ENCODE measurements around the gene ARHGAP4.

Gene ARHGAP4

DNA sequence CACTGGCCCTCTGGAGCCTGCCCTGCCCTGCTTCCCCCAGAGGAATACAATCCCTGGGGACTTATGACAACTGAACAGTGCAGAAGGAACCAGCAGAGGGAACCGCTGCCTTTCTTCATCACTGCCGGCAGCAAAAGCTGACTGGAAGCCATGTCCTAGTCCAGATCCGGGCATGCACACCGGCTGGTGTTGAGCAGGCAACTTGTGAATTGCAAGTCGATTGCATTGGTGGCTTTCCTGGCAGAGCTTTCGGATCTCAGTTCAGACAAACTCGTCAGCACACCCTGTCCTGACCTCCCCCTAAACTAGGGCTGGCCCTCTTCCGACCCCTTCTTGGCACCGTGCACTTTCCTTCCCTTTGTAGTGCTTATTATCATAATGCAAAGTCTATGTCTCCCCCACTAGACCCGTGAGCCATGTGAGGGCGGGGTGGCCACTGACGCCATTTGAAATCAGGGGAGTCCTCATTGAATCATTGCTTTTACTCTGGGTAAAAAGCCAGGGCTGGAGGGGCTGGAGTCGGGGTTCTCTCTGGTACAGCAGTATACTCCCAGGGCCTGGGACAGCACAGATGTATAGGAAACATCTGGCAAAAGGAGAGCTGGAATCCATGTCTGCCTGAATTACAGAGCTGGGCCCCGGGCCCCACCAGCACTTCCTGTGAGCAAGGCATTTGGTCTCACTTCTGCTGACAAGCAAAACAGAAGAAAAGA lies 1.8 kb downstream of the ARHGAP4 start:
- DNase-seq, result no peak

DNA sequence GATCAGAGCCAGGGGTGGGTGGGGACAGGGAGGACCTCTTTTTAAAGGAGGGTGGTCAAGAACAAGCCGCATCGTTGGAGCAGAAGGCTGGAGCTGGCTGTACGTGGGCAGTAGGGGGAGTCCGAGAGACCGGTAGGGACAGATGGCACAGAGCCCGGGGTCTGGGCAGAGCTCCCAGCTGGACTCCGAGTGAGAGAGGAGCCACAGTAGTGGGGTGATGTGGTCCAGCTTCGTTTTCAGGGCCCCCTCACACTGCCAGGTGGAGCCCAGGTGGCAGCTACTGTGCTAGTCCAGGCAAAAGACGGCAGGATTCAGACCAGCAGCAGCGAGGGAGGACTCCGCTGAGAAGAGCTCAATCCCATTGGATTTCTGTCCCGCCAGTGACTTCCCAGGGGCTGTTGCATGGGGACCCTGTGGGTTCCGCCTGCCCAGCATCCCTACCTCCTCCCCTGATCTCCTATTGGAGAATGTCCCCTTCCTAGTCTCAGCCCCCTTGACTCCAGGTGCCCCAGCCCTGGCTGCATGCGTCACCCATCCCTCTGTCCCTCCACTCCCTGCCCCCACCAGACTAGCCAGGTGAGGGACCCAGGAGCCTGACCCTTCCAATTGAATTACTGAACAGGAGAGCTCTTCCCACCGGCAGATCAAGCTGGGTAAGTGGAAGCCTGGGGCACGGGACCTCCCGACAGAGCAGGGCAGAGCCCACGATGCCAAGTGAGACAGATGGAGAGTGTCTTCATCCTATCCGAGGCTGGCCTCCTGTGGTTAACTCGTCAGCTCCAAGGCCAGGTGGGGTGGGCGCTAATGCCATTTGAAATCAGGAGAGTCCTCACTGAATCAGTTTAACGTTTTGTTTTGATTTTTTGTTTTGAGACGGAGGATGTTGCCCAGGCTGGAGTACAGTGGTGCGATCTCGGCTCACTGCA lies 2.9 kb downstream of the ARHGAP4 start:
- peak; percentile 47 for DNase-seq

DNA sequence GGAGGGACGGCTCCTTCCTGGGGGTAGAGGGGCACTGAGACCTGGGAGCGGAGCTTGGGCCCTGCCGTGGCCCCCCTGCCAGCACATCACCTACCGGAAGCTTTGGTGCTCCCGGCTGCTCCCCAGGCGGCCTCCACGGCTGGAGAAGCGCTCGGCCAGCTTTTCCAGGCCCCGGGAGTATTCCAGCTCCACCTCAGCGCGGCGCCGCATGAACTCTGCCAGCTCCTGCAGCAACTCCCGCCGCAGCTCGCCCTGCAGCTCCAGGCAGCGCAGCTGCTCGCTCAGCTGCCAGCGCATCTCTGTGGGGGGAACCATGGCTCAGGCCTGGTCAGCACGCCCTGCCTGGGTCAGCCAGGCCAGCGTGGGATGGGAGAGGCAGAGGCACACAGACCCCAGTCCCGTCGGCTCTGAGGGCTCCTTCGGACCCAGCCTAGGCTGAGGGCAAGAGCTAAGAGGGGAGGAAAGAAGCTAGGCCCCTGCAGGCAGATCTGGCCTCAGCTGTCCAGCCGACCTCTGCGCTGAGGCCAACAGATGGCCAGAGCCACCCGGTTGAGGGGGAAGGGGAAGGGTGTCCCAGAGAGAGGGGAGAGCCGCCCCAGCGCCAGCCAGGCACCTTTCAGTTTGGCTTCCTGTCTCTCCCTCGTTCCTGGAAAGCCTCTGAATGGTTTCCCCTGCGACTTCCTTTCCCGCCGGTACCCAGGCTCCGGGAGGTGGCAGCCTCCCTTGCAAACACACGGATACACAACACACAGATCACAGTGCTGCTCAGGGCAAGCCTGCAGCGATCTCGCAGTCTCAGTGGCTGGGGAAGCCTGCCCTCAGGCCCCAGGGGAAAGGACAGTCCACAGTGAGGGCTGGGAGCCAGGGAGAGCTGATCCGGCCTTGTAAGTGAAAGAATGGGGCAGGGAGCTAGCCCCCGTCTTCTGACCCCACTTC lies 4.3 kb downstream of the ARHGAP4 start:
- peak; percentile 60 for DNase-seq

DNA sequence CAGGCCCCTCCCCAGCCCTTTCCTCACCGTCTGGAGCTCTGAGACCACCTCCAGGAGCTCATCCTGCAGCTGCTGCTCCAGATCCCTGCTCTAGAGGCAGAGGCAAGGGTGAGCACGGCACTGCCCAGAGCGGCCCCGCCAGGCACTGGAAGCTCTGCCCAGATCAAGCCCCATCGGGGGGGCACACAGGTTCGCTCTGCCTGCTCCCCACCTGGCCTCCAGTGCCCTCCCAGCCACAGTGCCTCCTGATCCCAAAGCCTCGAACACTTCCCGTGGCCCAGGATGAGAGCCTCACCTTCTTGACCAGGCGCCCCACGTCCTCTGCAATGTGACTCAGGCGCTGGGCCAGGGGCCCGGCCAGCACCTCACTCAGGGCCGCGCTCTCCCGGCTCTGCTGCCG lies 5.0 kb downstream of the ARHGAP4 start:
- DNase-seq, result peak; percentile 42

DNA sequence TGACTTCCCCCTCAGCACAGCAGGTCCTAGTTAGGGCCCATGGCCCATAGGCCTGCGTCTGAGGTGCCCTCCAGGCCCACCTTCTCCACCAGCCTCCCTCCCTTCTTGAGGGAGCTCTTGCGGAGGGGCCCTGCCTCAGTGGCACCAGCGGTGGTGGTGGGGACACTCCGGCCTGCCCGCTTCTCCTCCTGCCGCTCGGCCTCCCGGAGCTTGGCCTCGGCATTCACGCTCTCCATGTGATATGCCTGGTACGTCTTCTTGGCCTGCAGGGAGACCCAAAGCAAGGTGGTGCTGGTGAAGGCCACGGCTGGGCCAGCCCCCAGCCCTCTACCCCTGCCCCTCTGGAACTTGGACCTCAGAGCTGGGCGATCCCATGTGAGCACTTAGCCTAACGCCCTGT lies 5.5 kb downstream of the ARHGAP4 start:
- DNase-seq, result no peak

DNA sequence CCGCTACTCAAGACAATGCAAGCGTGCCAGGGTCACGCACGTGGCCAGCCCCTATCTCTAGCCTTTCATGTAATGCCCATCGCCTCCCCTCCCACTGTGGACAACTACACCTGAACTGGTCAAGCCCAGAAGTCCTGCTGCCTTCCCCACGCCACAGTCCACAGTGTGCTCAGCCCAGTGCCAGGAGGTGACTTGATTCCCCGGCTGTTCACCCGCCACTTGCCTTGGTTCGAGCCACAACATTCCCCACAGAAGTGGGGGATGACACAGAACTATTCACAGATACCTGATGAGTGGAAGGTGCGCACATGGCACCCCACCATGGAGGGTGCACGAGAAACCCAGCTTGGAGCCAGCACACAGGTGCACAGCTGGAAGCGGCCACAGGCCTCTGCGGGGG lies 6.8 kb downstream of the ARHGAP4 start:
- no peak for DNase-seq

DNA sequence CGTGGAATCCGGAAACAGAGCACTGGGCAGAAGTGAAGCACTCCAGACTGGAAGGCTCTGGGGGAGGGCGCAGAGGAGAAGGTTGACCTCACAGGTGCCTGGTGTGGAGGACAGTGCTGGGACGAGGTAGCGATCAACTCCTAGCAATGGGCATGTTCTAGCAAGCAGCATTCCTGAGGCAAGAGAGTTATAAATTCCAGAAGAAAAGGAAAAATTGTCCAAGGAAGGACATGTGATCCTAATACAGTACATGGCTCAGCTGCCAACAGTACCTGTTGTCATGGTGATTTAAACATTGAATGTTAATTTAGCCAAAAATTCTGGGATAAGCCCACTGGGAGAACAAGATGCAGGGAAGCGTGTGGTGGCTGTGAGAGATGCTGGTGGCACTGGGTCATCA lies 8.2 kb downstream of the ARHGAP4 start:
- no peak for DNase-seq

DNA sequence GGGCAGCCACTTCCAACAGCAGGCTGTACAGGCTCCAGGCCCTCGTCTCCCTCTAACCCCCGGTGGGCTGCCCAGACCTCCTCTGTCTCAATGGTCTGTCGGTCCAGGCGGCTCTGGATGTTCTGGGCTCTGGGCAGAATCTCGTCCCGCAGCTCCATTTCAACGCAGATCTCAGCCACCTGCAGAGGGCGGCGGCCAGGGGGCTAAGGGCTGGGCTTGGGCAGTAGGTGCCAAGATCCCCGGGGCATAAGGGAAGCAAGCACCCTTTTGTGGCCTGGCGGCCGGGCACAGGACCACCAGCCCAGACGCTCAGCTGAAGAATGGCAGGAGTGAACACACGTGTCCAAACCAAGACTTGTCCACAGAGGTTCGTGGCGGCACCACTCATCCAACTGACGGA lies 12.4 kb downstream of the ARHGAP4 start:
- no peak for DNase-seq

DNA sequence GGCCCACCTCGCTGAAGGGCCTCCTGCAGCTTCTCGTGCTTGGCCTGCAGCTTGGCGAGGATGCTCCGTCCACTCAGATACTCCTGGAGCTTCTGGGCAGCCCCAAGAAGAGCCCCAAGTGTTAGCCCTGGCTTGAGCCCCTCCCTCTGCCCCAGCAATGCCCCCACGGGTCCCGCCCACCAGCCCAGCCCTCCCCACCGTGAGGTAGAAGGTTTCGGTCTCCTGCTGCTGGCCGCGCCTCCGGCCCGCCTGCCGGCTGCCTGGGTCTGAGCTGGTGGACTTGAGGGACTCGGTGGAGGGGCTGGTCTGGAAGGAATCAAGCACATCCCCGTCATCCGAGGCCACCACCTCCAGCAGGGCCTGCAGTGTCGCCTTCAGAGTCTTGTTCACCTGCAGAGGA lies 12.9 kb downstream of the ARHGAP4 start:
- DNase-seq, result no peak

DNA sequence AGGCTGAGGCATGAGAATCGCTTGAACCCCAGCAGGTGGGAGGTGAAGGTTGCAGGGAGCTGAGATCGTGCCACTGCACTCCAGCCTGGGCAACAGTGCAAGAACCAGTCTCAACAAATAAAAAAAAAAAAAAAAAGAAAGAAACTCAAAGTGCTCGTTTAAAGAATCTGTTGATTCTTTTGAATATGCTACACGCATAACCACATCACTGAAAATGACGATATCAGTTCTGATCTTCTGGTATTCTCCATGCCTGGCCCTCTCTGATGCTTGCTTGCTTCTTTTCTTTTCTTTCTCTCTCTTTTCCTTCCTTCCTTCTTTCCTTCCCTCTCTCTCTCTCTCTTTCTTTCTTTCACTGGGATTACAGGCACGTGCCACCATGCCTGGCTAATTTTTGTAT lies 14.3 kb downstream of the ARHGAP4 start:
- no peak for DNase-seq

DNA sequence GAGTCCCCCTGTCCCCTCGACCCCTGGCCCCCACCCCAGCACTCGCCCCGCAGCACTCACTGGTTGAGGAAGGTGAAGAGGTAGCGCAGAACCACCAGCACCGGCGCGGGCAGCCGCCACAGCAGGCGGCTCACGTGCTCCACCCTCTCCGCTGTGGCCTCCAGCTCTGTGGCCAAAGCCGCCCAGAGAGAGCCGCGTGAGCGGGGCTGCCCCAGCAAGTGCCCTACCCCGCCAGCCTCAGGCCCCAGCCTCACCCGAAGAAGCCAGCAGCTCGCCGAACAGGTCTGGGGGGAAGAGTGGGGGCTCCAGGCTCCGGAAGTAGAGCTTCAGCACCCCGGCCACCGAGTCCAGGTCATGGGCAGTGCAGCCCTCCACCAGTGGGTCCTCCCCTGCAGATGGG lies 15.6 kb downstream of the ARHGAP4 start:
- no peak for DNase-seq

DNA sequence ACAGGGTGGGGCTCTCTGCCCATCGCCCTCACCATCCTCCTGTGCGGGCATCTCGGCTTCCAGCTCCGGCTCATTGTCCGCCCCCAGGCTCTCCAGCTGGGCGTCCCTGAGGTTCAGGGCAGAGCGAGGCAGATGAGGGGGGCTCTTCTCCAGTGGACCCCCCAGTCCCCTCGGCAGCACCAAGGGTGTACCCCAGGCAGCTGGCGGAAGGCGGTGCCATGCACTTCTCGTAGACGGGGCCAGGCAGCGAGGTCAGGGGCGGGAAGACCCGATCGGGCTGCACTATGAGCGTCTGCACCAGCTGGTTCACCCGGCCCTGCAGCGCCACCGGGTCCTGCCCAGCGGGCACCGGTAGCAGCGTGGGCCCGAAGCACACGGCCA lies 16.1 kb downstream of the ARHGAP4 start:
- DNase-seq, result no peak

DNA sequence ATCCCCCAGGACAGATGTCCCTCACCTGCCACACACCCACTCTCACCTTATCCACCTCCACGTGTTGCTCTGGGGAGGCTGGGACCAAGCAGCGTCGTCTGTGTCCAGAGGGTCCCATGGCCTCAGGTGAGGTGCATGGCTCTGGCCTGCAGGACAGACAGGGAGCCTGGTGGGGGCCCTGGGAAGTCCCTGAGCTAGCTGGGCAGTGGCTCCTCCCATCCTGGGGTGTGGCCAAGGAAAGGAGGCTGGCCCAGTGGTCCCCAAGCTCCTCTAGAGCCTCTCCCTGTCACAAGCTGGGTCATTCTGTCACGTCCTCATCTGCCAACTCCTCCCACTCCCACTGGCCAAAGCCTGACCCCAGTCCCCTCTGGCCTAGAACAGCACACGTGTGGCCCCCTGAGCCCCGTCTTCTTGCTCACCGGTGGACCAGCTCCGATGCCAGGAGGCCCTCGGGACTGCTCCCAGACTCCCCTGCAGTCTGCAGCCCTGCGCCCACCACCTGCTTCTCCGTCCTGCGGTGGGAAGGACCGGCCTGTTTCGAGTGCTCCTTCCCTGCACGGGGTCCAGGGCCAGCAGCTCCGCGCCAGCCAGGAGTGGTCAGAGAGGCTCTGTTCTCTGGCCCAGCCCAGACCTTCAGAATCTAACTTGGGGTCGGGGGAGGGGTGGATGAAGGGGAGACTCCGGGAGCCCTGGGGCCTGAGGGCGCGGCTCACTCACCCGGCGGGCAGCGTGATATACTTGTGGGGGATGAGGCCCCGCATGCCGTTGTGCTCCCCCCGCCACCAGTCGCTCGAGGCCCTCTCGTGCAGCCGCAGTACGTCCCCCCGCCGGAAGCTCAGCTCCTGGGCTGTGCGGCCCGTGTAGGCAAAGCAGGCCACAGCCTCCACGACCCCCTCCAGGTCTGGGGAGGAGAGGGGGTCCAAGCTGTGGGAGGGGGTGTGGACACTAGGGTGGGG lies 16.8 kb downstream of the ARHGAP4 start:
- DNase-seq, result peak; percentile 44

DNA sequence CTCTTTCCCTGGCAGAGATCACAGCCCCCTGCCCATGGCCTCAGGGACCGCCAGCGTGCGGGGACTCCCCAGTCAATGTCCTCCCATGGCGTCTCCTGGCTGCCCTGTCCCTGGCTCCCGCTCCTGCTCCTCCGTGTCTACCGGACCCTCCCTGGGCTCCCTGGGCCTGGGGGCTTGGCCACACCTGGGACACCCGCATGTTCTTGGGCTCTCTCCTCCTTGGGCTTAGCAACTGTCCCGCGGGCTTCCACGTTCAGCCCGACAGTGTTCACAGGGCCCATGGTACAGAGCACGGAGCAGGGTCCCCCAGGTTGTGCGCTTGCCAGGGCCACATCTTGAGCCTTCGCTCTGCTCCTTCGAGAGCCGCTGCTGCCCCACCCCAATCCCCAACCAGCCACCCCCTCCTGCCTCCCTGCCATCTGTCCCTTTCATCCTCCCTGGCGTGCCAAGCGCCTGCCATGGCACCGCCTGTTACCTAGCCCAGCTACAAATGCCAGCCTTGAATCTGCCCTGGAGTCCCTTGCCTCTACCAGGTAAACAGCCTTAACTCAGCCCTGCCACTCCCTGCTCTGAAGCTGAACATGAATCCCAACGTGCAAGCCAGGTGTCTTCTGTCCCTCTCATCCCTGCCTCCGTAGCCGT lies 17.7 kb downstream of the ARHGAP4 start:
- DNase-seq, result no peak

DNA sequence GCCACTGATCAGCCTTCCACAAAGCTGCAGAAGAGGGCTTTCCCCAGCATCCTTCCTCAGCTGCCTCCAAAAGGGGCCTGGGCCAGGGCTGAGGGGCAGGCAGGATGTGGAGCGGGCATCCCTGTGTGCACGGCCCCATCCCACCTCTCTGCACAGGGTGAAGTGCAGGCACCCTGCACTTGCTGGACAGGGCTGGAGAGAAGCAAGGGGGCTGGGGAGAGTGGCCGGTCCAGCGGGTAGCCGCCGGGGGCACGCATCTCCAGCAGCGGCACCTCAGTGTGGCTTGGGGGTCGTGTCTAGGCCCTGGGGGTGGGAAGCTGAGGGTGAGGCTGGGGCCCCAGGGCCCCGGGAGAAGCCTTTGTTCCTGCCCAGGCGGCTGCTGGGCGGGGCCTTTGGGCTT lies 18.6 kb downstream of the ARHGAP4 start:
- DNase-seq, result no peak

DNA sequence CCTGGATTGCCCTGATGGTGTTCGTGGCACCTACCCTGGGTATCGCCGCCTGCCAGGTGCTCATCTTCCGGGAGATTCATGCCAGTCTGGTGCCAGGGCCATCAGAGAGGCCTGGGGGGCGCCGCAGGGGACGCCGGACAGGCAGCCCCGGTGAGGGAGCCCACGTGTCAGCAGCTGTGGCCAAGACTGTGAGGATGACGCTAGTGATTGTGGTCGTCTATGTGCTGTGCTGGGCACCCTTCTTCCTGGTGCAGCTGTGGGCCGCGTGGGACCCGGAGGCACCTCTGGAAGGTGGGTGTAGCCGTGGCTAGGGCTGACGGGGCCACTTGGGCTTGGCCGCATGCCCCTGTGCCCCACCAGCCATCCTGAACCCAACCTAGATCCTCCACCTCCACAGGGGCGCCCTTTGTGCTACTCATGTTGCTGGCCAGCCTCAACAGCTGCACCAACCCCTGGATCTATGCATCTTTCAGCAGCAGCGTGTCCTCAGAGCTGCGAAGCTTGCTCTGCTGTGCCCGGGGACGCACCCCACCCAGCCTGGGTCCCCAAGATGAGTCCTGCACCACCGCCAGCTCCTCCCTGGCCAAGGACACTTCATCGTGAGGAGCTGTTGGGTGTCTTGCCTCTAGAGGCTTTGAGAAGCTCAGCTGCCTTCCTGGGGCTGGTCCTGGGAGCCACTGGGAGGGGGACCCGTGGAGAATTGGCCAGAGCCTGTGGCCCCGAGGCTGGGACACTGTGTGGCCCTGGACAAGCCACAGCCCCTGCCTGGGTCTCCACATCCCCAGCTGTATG lies 19.7 kb downstream of the ARHGAP4 start:
- DNase-seq, result no peak

DNA sequence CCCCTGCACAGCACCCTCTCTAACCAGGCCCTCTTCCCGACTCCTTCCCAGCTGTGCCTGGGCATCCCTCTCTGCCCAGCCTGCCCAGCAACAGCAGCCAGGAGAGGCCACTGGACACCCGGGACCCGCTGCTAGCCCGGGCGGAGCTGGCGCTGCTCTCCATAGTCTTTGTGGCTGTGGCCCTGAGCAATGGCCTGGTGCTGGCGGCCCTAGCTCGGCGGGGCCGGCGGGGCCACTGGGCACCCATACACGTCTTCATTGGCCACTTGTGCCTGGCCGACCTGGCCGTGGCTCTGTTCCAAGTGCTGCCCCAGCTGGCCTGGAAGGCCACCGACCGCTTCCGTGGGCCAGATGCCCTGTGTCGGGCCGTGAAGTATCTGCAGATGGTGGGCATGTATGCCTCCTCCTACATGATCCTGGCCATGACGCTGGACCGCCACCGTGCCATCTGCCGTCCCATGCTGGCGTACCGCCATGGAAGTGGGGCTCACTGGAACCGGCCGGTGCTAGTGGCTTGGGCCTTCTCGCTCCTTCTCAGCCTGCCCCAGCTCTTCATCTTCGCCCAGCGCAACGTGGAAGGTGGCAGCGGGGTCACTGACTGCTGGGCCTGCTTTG lies 20.5 kb downstream of the ARHGAP4 start:
- no peak for DNase-seq

DNA sequence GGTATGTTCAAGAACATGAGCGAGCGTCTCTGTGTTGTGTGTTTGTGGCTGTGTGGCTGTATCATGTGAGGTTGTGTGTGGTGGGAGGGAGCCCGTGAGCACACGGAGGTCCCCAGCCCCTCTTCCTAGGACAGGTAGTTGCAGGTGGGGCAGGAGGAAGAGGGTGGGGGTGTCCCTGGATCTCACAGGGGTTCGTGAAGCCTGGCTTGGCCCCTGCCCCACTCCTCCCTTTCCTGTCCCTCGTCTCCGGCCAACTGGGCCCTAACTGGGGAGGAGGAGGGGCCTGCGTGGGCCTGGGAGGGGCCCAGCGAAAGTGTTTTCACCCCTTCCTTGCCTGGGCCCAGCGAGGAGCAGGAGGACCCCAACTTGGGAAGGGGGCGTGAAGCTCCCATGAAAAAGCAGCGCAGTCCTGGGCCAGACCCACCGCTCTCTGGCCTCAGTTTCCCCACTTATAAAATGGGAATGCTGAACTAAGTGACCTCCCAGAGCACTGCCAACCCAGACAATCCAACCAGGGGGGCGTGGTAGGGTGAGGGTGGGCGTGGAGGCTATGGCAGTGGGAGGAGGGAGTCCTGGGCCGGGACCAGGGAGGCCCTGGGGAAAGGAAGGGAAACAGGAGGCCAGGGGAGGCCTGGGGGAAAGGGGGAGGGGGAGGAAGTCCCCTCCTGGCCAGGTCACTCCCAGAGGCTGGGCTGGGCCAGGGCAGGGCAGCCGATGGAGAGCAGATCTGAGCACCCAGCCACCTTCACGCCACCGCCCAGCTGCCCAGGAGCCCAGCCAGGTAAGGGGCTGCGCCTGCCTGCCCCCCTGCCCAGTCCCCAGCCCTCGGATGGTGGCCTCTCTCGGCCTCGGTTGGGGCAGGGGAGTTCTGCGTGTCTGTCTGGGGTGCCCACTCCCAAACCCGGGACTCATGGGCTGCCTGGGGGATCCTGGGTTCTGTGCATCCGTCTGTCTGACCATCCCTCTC lies 21.8 kb downstream of the ARHGAP4 start, which contains the start of gene AVPR2:
Gene AVPR2, plus strand, starts transcription at position 683 of the 967 bp plus-strand sequence. CDS start 473 bp downstream, outside the sequence.
- DNase-seq, result no peak
